Keratinocyte (primary cell): ENCODE data around the gene PAGE5. TPM values are rescaled to one million over a fixed set of nuclear protein-coding genes. Genes with fewer than 3 reads are reported as not detected.

Experiments
- DNase-seq: peaks from one replicate; pipeline ENCODE4 v3.0.0-alpha.2; 2011; ENCODE audit warnings: low read depth, missing footprints, low spot score
- FAIRE-seq: peaks from 2 replicates; lab custom pipeline; 2011; peaks lifted over from hg19 to GRCh38; lab: Jason Lieb, UNC
- H2AFZ ChIP-seq: 2 replicates; pipeline ENCODE4 v1.6.0; 2012; ENCODE audit warnings: low read length, control low read depth, inconsistent platforms; ENCODE audit not compliant: control insufficient read depth
- H3K27ac ChIP-seq: 2 replicates; pipeline ENCODE4 v1.5.1; 2011; ENCODE audit warnings: low read length; ENCODE audit not compliant: control insufficient read depth, insufficient read depth
- H3K27me3 ChIP-seq: 3 replicates; pipeline ENCODE4 v1.6.0; 2011; ENCODE audit warnings: low read length; ENCODE audit not compliant: control insufficient read depth, insufficient read depth; ENCODE audit errors: extremely low read depth
- H3K36me3 ChIP-seq, 2 experiments: 2 replicates in 1 of 2; 3 replicates in 1 of 2; pipeline ENCODE4 v1.5.1; 2011; ENCODE audit warnings: low read length in 2 of 2, mild to moderate bottlenecking in 1 of 2; ENCODE audit not compliant: control insufficient read depth in 2 of 2, insufficient read depth in 2 of 2; ENCODE audit errors: extremely low read depth in 1 of 2
- H3K4me1 ChIP-seq: 3 replicates; pipeline ENCODE4 v1.5.1; 2011; ENCODE audit warnings: low read length; ENCODE audit not compliant: control insufficient read depth, insufficient read depth; ENCODE audit errors: extremely low read depth
- H3K4me2 ChIP-seq: 3 replicates; pipeline ENCODE4 v1.6.0; 2011; ENCODE audit warnings: low read depth, low read length; ENCODE audit not compliant: control insufficient read depth, insufficient read depth; ENCODE audit errors: extremely low read depth
- H3K4me3 ChIP-seq, 3 experiments: fragments of 200-600 bp in 1 of 3; sonication (generic) in 1 of 3; 2 replicates in 2 of 3; 3 replicates in 1 of 3; pipeline ENCODE4 v1.5.1; 2011 to 2016; ENCODE audit warnings: low read length in 3 of 3, mild to moderate bottlenecking in 3 of 3, control low read depth in 2 of 3, inconsistent platforms in 1 of 3, low read depth in 1 of 3, mixed read lengths in 1 of 3, mixed run types in 1 of 3, moderate library complexity in 1 of 3; ENCODE audit not compliant: control insufficient read depth in 2 of 3, insufficient read depth in 2 of 3; ENCODE audit errors: extremely low read depth in 1 of 3
- H3K79me2 ChIP-seq: 2 replicates; pipeline ENCODE4 v1.6.0; 2012; ENCODE audit warnings: low read length; ENCODE audit not compliant: control insufficient read depth, insufficient read depth
- H3K9ac ChIP-seq: 3 replicates; pipeline ENCODE4 v1.6.0; 2011; ENCODE audit warnings: low read length; ENCODE audit not compliant: control insufficient read depth, insufficient read depth; ENCODE audit errors: extremely low read depth
- H3K9me1 ChIP-seq: 3 replicates; pipeline ENCODE4 v1.6.0; 2011; ENCODE audit warnings: low read length; ENCODE audit not compliant: control insufficient read depth, insufficient read depth; ENCODE audit errors: extremely low read depth
- H3K9me3 ChIP-seq: 2 replicates; pipeline ENCODE4 v1.5.1; 2012; ENCODE audit warnings: low read depth, low read length; ENCODE audit not compliant: control insufficient read depth
- H4K20me1 ChIP-seq: 3 replicates; pipeline ENCODE4 v1.6.0; 2011; ENCODE audit warnings: low read length; ENCODE audit not compliant: control insufficient read depth, insufficient read depth; ENCODE audit errors: extremely low read depth
- CTCF ChIP-seq, 3 experiments: IDR thresholded peaks in 1 of 3; conservative IDR thresholded peaks in 1 of 3; optimal IDR thresholded peaks in 1 of 3; 2 replicates in 2 of 3; 3 replicates in 1 of 3; pipeline versions ENCODE3 to v1.5.1; 2011; ENCODE audit warnings: low read length in 3 of 3, mild to moderate bottlenecking in 3 of 3, moderate library complexity in 2 of 3, control low read depth in 1 of 3, inconsistent platforms in 1 of 3; ENCODE audit not compliant: insufficient read depth in 2 of 3; ENCODE audit errors: extremely low read depth in 1 of 3
- EZH2 ChIP-seq: IDR thresholded peaks from one replicate; pipeline ENCODE4 v1.6.1; 2012; ENCODE audit warnings: inconsistent platforms, mild to moderate bottlenecking, low read length, moderate library complexity
- dilution Hi-C: fragments of 300-500 bp; cut with MboI; formaldehyde crosslinking; loops from one replicate; pipeline ENCODE4 v1.7.0; 2020; ENCODE audit warnings: low sequenced_read_pairs; ENCODE audit not compliant: extremely low pct_ligation_motif_present
- polyA plus RNA-seq, 5 experiments: library from polyadenylated mRNA; depleted of rRNA in 3 of 5; stranded (reverse) in 3 of 5; stranded (forward) in 1 of 5; unstranded in 1 of 5; fragments of >200 nt; gene quantifications; 1 replicate in 1 of 5; 2 replicates in 3 of 5; 3 replicates in 1 of 5; pipeline versions ENCODE4 v1.2.1 to v1.2.3, GENCODE V29; 2011 to 2012; ENCODE audit warnings: missing spikeins in 2 of 5, low read depth in 1 of 5, low replicate concordance in 1 of 5

PAGE5 gene
- polyA plus RNA-seq, 1 donor (not counting 4 experiments of a cell fraction or from before 2014, with no cell fraction given), result not detected

DNA sequence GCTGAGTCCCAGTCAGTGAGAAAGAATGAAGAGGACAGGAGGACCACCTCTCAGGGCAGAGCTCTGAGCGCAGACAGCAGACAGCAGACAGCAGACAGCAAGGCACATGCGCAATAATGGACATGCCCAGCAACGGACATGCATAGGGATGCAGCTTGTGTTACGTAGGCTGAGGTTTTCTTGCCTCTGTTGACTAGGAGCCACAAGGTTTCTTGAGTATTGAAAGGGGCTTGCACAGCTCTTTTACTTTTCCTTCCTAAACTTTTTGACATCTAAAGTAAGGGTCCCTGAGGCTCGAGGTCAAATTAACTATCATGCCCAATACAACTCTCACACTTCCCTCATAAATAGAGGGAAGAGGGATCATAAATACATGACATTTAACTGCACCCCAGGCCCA lies 44.7 kb downstream of the PAGE5 start, which contains the start of gene PAGE3:
PAGE3 (minus strand) TSS at position 101 of the 400 bp plus-strand sequence. CDS start 1,013 bp downstream, outside the sequence.
- no peak for DNase-seq
- no peaks in the 10 kb centered on the region for H3K9me1 ChIP-seq
- H3K4me1 ChIP-seq, result no peaks in the 10 kb centered on the region
- dilution Hi-C loops, result no loop called here
- H3K27ac ChIP-seq, result no peak within 1 kb of the TSS
- peaks cover 2% of the 10 kb centered on the region for H3K9me3 ChIP-seq
- no peak within 1 kb of the TSS for H3K4me2 ChIP-seq
- no peak within 1 kb of the TSS for H3K4me3 ChIP-seq
- no peak for FAIRE-seq
- H2AFZ ChIP-seq, result no peak within 1 kb of the TSS
- no peak within 1 kb of the TSS for H3K9ac ChIP-seq
- H3K79me2 ChIP-seq, result no peaks in the 10 kb centered on the region
- no peaks in the 10 kb centered on the region for H4K20me1 ChIP-seq
- TF ChIP-seq EZH2 (no peak), CTCF (optimal IDR thresholded peaks at IDR 0.05 in 1 of 3, IDR thresholded peaks at IDR 0.05 in 1 of 3, conservative IDR thresholded peaks at IDR 0.05 in 1 of 3; ENCODE audit: extremely low read depth in 1 of 3, insufficient read depth in 2 of 3, low read length in 3 of 3) (no peak)
- H3K27me3 ChIP-seq, result no peaks in the 10 kb centered on the region
- H3K36me3 ChIP-seq, result no peaks in the 10 kb centered on the region

Other genes with a start within 250 kb of the PAGE5 start
- 0.23 to 0.41 TPM (median 0.33 TPM) in 3 replicates for gene PFKFB1, start 226.2 kb upstream of the PAGE5 start, polyA plus RNA-seq
- gene APEX2, start 220.0 kb upstream of the PAGE5 start, polyA plus RNA-seq, result 28.0 to 29.0 TPM (median 28.9 TPM) in 3 replicates
- gene ALAS2, start 189.4 kb upstream of the PAGE5 start, polyA plus RNA-seq, result not detected in 3 replicates
- gene PAGE2B, start 145.3 kb upstream of the PAGE5 start, polyA plus RNA-seq, result not detected in 3 replicates
- not detected in 3 replicates for gene PAGE2, start 131.3 kb upstream of the PAGE5 start, polyA plus RNA-seq
- gene PAGE3, start 44.6 kb downstream of the PAGE5 start, polyA plus RNA-seq, result not detected in 3 replicates
- 5.8 to 6.7 TPM (median 6.2 TPM) in 3 replicates for gene MAGEH1, start 231.8 kb downstream of the PAGE5 start, polyA plus RNA-seq